K562 (cell line): Measurements from ENCODE around the gene DLK2.

Experiments used
- CBX5 ChIP-seq: IDR thresholded peaks from 2 replicates; pipeline ENCODE4 v1.6.1; 2014; ENCODE audit warnings: low read depth, borderline replicate concordance
- CCNT2 ChIP-seq: IDR thresholded peaks from 2 replicates; pipeline ENCODE4 v1.6.1; 2011; ENCODE audit warnings: borderline replicate concordance, low read depth, mild to moderate bottlenecking, moderate library complexity, mixed read lengths, low read length; ENCODE audit not compliant: insufficient read length; ENCODE audit errors: extremely low read depth
- MTA3 ChIP-seq: fragments of 450-650 bp; formaldehyde crosslinking; IDR thresholded peaks from 2 replicates; pipeline ENCODE4 v1.6.1; 2017; ENCODE audit warnings: mild to moderate bottlenecking, borderline replicate concordance
- SMC3 ChIP-seq: conservative IDR thresholded peaks from 2 replicates; pipeline ENCODE4 v1.6.1; 2011; ENCODE audit warnings: low read depth, low read length, improper control_type of control experiment; ENCODE audit not compliant: insufficient read depth
- TF ChIP-seq, protein P1 (sequence below): fragments of 450-650 bp; IDR thresholded peaks from 2 replicates; pipeline ENCODE4 v1.6.1; 2017; ENCODE audit warnings: antibody characterized with exemption, mild to moderate bottlenecking
- TF ChIP-seq, protein P2 (sequence below): fragments of 250-450 bp; sonication (Bioruptor Pico); IDR thresholded peaks from 2 replicates; pipeline ENCODE4 v1.4.0; 2020; ENCODE audit warnings: mild to moderate bottlenecking, moderate library complexity

DNA sequence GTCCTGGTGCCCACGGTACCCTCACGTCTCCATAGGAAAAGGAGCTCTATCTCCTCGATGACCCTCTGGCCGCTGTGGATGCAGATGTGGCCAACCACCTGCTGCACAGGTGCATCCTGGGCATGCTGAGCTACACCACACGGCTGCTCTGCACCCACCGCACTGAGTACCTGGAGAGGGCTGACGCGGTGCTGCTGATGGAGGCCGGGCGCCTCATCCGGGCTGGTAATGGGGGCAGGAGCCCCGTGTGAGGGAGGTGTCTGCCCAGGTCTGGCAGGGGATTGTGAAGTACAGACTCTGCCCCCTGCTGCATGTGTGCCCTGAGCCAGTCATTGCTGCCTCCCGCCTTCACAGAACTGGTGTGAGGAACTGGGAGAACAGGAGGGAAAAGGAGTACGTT lies 12.4 kb downstream of the DLK2 start:
- TF ChIP-seq MTA3 (no peak), CCNT2 (no peak), SMC3 (no peak), CBX5 (no peak)
- TF ChIP-seq, protein P1, sequence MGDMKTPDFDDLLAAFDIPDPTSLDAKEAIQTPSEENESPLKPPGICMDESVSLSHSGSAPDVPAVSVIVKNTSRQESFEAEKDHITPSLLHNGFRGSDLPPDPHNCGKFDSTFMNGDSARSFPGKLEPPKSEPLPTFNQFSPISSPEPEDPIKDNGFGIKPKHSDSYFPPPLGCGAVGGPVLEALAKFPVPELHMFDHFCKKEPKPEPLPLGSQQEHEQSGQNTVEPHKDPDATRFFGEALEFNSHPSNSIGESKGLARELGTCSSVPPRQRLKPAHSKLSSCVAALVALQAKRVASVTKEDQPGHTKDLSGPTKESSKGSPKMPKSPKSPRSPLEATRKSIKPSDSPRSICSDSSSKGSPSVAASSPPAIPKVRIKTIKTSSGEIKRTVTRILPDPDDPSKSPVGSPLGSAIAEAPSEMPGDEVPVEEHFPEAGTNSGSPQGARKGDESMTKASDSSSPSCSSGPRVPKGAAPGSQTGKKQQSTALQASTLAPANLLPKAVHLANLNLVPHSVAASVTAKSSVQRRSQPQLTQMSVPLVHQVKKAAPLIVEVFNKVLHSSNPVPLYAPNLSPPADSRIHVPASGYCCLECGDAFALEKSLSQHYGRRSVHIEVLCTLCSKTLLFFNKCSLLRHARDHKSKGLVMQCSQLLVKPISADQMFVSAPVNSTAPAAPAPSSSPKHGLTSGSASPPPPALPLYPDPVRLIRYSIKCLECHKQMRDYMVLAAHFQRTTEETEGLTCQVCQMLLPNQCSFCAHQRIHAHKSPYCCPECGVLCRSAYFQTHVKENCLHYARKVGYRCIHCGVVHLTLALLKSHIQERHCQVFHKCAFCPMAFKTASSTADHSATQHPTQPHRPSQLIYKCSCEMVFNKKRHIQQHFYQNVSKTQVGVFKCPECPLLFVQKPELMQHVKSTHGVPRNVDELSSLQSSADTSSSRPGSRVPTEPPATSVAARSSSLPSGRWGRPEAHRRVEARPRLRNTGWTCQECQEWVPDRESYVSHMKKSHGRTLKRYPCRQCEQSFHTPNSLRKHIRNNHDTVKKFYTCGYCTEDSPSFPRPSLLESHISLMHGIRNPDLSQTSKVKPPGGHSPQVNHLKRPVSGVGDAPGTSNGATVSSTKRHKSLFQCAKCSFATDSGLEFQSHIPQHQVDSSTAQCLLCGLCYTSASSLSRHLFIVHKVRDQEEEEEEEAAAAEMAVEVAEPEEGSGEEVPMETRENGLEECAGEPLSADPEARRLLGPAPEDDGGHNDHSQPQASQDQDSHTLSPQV: no peak
- TF ChIP-seq, protein P2, sequence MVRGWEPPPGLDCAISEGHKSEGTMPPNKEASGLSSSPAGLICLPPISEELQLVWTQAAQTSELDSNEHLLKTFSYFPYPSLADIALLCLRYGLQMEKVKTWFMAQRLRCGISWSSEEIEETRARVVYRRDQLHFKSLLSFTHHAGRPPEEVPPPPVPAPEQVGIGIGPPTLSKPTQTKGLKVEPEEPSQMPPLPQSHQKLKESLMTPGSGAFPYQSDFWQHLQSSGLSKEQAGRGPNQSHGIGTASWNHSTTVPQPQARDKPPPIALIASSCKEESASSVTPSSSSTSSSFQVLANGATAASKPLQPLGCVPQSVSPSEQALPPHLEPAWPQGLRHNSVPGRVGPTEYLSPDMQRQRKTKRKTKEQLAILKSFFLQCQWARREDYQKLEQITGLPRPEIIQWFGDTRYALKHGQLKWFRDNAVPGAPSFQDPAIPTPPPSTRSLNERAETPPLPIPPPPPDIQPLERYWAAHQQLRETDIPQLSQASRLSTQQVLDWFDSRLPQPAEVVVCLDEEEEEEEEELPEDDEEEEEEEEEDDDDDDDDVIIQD: no peak
